ENCODE results near the gene NOS1.
"Not testable (repeated sequence)": the region's sequence is repeated elsewhere in the genome, so short reads cannot be mapped to it uniquely, and the experiment has no call there.

- not testable (repeated sequence) for TF ChIP-seq POLR2AphosphoS5 (IDR thresholded peaks at IDR 0.05; ENCODE audit: low read depth); CTCF (conservative IDR thresholded peaks at IDR 0.05; ENCODE audit: low read depth in 2 of 2); REST (IDR thresholded peaks at IDR 0.05; ENCODE audit: unreplicated experiment); EZH2 (IDR thresholded peaks at IDR 0.05; ENCODE audit: low read depth, unreplicated experiment); CREB1 (CRISPR knock-in tag; IDR thresholded peaks at IDR 0.05; ENCODE audit: low read depth); NANOG (IDR thresholded peaks at IDR 0.05; ENCODE audit: borderline replicate concordance); EZH2phosphoT487 (IDR thresholded peaks at IDR 0.05; ENCODE audit: unreplicated experiment); JUNB (IDR thresholded peaks at IDR 0.05; ENCODE audit: unreplicated experiment); ETS1 (IDR thresholded peaks at IDR 0.05); ZNF331 (CRISPR knock-in tag; IDR thresholded peaks at IDR 0.05; ENCODE audit: low read depth); STAT1 (IDR thresholded peaks at IDR 0.05; ENCODE audit: unreplicated experiment); ZNF114 (CRISPR knock-in tag; IDR thresholded peaks at IDR 0.05)
Measured at GRCh38 chr12:117196334-117196733, 165.1 kb downstream of the NOS1 start.
